GM12892 (cell line): ENCODE measurements around the gene SEZ6L2.

ENCODE experiments used
- POLR2A ChIP-seq: IDR thresholded peaks from 2 replicates; pipeline ENCODE4 v1.6.1; 2011; ENCODE audit warnings: low read depth, low read length, control low read depth
- POLR2AphosphoS5 ChIP-seq: IDR thresholded peaks from 2 replicates; pipeline ENCODE4 v1.6.1; 2011; ENCODE audit warnings: low read depth, low read length, control low read depth
- TAF1 ChIP-seq: IDR thresholded peaks from 2 replicates; pipeline ENCODE4 v1.6.1; 2011; ENCODE audit warnings: low read depth, mild to moderate bottlenecking, control low read depth, low read length, borderline replicate concordance

DNA sequence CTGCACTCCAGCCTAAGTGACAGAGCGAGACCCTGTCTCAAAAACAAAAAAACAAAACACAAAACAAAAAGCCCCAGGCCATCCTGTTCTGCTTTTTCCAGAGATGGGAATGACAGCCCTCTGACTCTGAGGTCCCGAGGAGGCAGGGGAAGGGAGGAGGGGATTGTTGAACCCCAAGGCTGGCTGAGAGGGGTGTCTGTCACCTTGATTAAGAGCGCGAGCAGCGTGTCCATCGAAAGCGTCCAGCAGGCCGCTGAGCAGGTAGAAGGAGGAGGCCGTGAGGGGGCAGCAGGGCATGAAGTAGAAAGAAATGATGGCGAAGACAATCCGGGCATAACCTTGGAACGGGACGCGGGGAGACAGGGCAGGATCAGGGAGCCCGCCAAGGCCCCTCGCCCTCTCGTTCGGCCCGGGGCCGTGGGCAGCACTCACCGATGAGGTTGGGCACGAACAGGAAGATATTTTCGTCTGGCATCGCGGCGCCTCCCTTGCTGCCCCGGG lies 36.9 kb downstream of the SEZ6L2 start:
- TF ChIP-seq POLR2A (no peak), POLR2AphosphoS5 (no peak), TAF1 (no peak)
